A204.1 (cell line): ENCODE data around the gene RD3L.

Source experiments
- FAIRE-seq: peaks from 2 replicates; lab custom pipeline; 2012; peaks lifted over from hg19 to GRCh38; lab: Jason Lieb, UNC

RD3L gene

GRCh38 chr14:103894034-103894722, 48.2 kb downstream of the RD3L start:
- no peak for FAIRE-seq

DNA sequence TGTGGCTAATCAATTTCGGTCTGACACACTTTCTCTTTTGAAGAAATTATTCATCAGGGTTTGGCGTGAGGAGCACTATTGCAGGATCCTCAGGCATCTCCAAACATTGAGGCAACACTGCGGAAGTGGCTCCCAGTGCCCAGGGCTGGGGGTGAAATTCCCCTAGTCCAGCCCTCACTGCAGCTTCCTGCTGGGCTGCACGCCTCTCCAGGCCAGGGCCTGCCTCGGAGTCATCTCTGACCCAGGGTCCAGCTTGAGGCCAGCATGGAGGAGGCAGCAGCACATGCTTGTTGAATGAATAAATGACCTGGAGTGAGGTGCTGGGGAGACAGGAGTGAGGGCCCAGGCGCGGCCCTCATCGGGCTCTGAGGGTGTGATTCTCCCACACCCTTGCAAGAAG, 50.1 kb downstream of the RD3L start:
- no peak for FAIRE-seq

DNA sequence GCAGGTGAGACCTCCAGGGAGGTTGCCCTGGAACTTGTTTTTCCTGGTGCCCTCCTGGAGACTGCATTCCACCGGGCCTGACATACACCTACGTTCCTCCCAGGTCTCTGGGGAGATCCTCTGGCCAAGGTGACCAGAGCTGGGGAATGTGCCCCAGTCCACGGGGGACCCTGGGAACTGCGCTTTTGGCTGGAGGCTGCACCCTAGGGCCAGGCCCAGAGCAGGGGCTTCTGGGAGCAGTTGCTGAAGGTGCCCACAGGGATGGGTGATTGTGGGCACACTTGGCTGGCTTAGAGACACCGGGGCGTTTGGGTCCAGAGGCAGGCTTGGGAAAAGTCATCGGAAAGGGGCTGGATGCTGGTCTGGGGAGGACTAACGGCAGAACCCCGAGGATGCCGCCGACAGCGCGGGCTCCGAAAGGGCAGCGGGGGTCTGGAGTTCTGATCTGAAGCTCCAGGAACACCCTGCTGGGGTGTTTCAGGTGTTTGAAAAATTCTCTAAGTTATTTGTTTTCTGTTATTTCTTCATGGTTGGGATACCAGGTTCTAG, 50.6 kb downstream of the RD3L start:
- no peak for FAIRE-seq

GRCh38 chr14:103890821-103891666, 51.3 kb downstream of the RD3L start:
- FAIRE-seq: no peak
